WTC11 (cell line): Measurements from ENCODE around the gene CENPB.

ENCODE experiments used
- EMX1 ChIP-seq: fragments of 250-450 bp; sonication (Bioruptor Pico); IDR thresholded peaks from 2 replicates; pipeline ENCODE4 v1.8.0; 2021; ENCODE audit warnings: mild to moderate bottlenecking
- FOXP1 ChIP-seq: sonication (generic); formaldehyde crosslinking; IDR thresholded peaks from 2 replicates; pipeline ENCODE4 v1.8.0; 2022; ENCODE audit warnings: missing genetic modification reagents, mild to moderate bottlenecking, moderate library complexity, borderline replicate concordance
- HMGXB4 ChIP-seq: sonication (generic); formaldehyde crosslinking; IDR thresholded peaks from 2 replicates; pipeline ENCODE4 v1.8.1; 2023; ENCODE audit warnings: mild to moderate bottlenecking, moderate library complexity, missing genetic modification reagents
- JUN ChIP-seq: sonication (generic); formaldehyde crosslinking; IDR thresholded peaks from 2 replicates; pipeline ENCODE4 v1.8.0; 2023; ENCODE audit warnings: mild to moderate bottlenecking, missing genetic modification reagents
- NR1H2 ChIP-seq: sonication (generic); formaldehyde crosslinking; IDR thresholded peaks from 2 replicates; pipeline ENCODE4 v1.9.0; 2021; ENCODE audit warnings: mild to moderate bottlenecking, moderate library complexity, missing genetic modification reagents
- NR2C2 ChIP-seq: sonication (generic); formaldehyde crosslinking; IDR thresholded peaks from 2 replicates; pipeline ENCODE4 v1.8.0; 2022; ENCODE audit warnings: mild to moderate bottlenecking, missing genetic modification reagents
- TEAD4 ChIP-seq: sonication (generic); formaldehyde crosslinking; IDR thresholded peaks from 2 replicates; pipeline ENCODE4 v1.8.0; 2022; ENCODE audit warnings: mild to moderate bottlenecking, missing genetic modification reagents
- ZNF232 ChIP-seq: sonication (generic); formaldehyde crosslinking; IDR thresholded peaks from 2 replicates; pipeline ENCODE4 v1.8.0; 2022; ENCODE audit warnings: mild to moderate bottlenecking, missing genetic modification reagents
- ZNF416 ChIP-seq: fragments of 250-450 bp; sonication (Bioruptor Pico); IDR thresholded peaks from 2 replicates; pipeline ENCODE4 v1.9.0; 2021; ENCODE audit warnings: mild to moderate bottlenecking, inconsistent platforms
- ZNF423 ChIP-seq: fragments of 250-450 bp; sonication (Bioruptor Pico); IDR thresholded peaks from 2 replicates; pipeline ENCODE4 v2.1.2; 2022; ENCODE audit warnings: mild to moderate bottlenecking, moderate library complexity
- TF ChIP-seq, protein P1 (sequence below): fragments of 200-600 bp; IDR thresholded peaks from 2 replicates; pipeline ENCODE4 v1.8.0; 2022; ENCODE audit warnings: antibody characterized with exemption
- TF ChIP-seq, protein P2 (sequence below): sonication (generic); formaldehyde crosslinking; IDR thresholded peaks from 2 replicates; pipeline ENCODE4 v1.8.0; 2022; ENCODE audit warnings: mild to moderate bottlenecking, missing genetic modification reagents
- TF ChIP-seq, protein P3 (sequence below): sonication (generic); formaldehyde crosslinking; IDR thresholded peaks from 2 replicates; pipeline ENCODE4 v1.8.1; 2022; ENCODE audit warnings: low read depth, missing genetic modification reagents, borderline replicate concordance
- TF ChIP-seq, protein P4 (sequence below): sonication (generic); formaldehyde crosslinking; IDR thresholded peaks from 2 replicates; pipeline ENCODE4 v1.8.0; 2022; ENCODE audit warnings: mild to moderate bottlenecking, missing genetic modification reagents

DNA sequence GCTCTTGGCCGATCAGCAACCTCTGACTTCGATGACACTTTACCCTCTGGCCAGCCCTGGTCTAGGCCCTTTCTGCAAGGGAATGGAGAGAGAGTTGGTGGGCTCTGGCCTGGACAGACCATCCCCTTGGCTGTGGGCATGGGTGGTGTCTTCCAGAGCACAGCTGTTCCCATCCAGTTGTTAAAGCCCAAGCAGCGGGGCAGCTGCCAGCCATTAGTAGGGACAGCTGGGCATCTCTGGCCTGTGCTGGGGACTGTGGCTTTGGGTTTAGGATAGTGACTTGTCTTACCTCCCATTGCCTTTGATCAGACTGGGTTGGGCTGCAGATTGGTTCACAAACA is 12.3 kb upstream of the CENPB start:
- no peak for TF ChIP-seq ZNF416 (CRISPR knock-in tag)
- TF ChIP-seq, protein P1, sequence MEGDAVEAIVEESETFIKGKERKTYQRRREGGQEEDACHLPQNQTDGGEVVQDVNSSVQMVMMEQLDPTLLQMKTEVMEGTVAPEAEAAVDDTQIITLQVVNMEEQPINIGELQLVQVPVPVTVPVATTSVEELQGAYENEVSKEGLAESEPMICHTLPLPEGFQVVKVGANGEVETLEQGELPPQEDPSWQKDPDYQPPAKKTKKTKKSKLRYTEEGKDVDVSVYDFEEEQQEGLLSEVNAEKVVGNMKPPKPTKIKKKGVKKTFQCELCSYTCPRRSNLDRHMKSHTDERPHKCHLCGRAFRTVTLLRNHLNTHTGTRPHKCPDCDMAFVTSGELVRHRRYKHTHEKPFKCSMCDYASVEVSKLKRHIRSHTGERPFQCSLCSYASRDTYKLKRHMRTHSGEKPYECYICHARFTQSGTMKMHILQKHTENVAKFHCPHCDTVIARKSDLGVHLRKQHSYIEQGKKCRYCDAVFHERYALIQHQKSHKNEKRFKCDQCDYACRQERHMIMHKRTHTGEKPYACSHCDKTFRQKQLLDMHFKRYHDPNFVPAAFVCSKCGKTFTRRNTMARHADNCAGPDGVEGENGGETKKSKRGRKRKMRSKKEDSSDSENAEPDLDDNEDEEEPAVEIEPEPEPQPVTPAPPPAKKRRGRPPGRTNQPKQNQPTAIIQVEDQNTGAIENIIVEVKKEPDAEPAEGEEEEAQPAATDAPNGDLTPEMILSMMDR, result no peak
- no peak for TF ChIP-seq HMGXB4 (CRISPR knock-in tag)
- TF ChIP-seq EMX1 (CRISPR knock-in tag), result no peak
- TF ChIP-seq FOXP1, result no peak
- TF ChIP-seq ZNF232, result no peak
- TF ChIP-seq, protein P2, sequence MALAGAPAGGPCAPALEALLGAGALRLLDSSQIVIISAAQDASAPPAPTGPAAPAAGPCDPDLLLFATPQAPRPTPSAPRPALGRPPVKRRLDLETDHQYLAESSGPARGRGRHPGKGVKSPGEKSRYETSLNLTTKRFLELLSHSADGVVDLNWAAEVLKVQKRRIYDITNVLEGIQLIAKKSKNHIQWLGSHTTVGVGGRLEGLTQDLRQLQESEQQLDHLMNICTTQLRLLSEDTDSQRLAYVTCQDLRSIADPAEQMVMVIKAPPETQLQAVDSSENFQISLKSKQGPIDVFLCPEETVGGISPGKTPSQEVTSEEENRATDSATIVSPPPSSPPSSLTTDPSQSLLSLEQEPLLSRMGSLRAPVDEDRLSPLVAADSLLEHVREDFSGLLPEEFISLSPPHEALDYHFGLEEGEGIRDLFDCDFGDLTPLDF (CRISPR knock-in tag), result no peak
- TF ChIP-seq, protein P3, sequence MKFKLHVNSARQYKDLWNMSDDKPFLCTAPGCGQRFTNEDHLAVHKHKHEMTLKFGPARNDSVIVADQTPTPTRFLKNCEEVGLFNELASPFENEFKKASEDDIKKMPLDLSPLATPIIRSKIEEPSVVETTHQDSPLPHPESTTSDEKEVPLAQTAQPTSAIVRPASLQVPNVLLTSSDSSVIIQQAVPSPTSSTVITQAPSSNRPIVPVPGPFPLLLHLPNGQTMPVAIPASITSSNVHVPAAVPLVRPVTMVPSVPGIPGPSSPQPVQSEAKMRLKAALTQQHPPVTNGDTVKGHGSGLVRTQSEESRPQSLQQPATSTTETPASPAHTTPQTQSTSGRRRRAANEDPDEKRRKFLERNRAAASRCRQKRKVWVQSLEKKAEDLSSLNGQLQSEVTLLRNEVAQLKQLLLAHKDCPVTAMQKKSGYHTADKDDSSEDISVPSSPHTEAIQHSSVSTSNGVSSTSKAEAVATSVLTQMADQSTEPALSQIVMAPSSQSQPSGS (CRISPR knock-in tag), result no peak
- TF ChIP-seq, protein P4, sequence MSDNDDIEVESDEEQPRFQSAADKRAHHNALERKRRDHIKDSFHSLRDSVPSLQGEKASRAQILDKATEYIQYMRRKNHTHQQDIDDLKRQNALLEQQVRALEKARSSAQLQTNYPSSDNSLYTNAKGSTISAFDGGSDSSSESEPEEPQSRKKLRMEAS, result no peak
- TF ChIP-seq ZNF423 (CRISPR knock-in tag), result no peak
- no peak for TF ChIP-seq NR2C2 (CRISPR knock-in tag)
- no peak for TF ChIP-seq NR1H2 (CRISPR knock-in tag)
- no peak for TF ChIP-seq TEAD4 (CRISPR knock-in tag)
- TF ChIP-seq JUN (CRISPR knock-in tag), result no peak
